Posterior vena cava (tissue), 2 donors: Measurements from ENCODE around the gene NME7. TPM values are rescaled to one million over a fixed set of nuclear protein-coding genes. Genes with fewer than 3 reads are reported as not detected.

ENCODE experiments used
- DNase-seq: peaks from one replicate; pipeline ENCODE4 v3.0.0-alpha.2; 2020; ENCODE audit warnings: low spot score
- intact Hi-C, 2 donors: fragments of 100-400 bp; cut with DNase I; formaldehyde crosslinking; loops; one replicate each; pipeline versions ENCODE4 v1.14.1 to v1.14.2; 2022 to 2023
- total RNA-seq, 2 donors: library from RNA; stranded (reverse); fragmentation: NEBNext Ultra II Directional; extraction: Animal tissue kit (Norgen Biotek cat#: 25700); gene quantifications; one replicate each; pipeline ENCODE4 v1.2.1, GENCODE V29; 2021
- donor health status: DM: yes; HTN: yes; CAD: no.
- donor health status: DM: yes; HTN: yes; CAD: no.

Gene NME7
- total RNA-seq, 2 donors from 2014 or later: 13.6 to 14.2 TPM

DNA sequence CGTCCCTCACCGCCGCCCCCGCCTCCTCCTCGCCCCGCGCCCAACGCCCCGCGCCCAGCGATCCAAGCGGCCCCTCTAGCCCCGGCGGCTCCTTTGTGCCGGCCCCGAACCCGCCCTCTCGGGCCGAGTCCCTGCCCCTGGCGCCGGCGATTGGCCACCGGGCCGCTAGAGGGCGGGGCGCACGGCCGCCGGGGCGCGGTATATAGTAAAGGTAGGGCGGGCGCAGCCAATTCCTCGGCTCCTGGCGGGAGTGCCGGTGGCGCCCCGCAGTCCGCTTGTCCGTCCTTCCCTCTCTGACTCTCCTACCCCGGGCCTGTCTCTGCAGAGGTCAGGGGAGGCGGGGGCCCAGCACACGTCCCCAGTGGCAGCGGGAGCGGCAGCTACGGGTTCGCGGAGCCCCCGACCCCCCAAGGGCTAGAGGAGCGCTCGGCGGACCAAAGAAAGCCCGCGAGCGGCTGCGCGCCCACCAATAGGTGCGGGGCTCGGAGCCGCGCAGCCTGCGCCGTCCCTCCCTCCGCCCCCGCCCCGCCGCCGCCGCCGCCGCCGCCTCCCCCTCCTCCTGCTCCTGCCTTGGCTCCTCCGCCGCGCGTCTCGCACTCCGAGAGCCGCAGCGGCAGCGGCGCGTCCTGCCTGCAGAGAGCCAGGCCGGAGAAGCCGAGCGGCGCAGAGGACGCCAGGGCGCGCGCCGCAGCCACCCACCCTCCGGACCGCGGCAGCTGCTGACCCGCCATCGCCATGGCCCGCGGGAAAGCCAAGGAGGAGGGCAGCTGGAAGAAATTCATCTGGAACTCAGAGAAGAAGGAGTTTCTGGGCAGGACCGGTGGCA lies 261.3 kb downstream of the NME7 start, which contains the start of gene ATP1B1:
Gene ATP1B1, plus strand, starts transcription at position 596 of the 826 bp plus-strand sequence. Its CDS starts 140 bp downstream, at position 736.
- intact Hi-C loops: no loop called here
- DNase-seq: peak; percentile 93

GRCh38 chr1:169105434-169106094 lies 262.0 kb downstream of the NME7 start:
- DNase-seq: peak; percentile 85
- intact Hi-C loops: no loop called here

GRCh38 chr1:169105087-169105433 lies 262.5 kb downstream of the NME7 start:
- intact Hi-C loops: no loop called here
- no peak for DNase-seq

DNA sequence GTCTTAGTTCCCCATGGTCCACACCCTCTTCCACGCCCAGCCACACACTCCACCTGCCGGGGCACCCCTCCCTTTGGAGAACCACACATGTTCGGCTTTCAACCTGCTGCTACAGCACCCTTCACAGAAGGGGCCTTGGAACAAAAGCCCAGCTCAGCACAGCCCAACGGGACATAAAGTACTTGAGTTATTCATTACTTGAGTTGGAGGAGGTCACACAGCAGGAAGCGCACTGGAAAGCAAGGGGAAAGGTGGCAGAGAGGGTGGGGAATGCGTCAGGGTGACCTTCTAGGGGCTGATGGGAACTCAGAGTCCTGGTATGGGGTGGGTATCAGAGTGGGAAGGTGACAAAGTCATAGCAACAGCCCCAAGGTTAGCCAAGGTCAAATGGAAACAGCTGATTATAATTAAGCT lies 264.1 kb downstream of the NME7 start:
- intact Hi-C loops: no loop called here
- no peak for DNase-seq

GRCh38 chr1:169103002-169103401 lies 264.6 kb downstream of the NME7 start:
- intact Hi-C loops: no loop called here
- DNase-seq: no peak

DNA sequence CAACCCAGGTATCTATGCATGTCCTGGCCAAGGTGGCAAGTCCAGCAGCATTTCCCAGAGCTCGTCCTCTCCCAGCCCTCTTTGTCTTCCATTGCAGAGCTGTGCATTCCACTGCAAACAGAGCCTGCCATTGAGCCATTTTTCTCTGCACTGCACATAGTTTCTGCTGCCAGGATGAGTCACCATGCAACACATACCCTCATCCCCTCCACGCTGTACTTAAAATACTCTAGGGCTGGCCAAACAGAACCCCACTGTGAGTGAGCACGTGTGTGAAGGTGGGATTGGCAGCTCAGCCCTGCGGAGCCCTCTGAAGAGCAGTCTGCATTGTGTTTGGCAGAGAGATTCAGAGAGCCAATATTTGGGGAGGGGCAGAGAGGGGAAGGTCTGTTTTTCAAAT lies 265.0 kb downstream of the NME7 start:
- DNase-seq: no peak
- intact Hi-C loops: no loop called here

- no peak for DNase-seq
- intact Hi-C loops: no loop called here
Measured at GRCh38 chr1:169100651-169101088, 266.9 kb downstream of the NME7 start.

DNA sequence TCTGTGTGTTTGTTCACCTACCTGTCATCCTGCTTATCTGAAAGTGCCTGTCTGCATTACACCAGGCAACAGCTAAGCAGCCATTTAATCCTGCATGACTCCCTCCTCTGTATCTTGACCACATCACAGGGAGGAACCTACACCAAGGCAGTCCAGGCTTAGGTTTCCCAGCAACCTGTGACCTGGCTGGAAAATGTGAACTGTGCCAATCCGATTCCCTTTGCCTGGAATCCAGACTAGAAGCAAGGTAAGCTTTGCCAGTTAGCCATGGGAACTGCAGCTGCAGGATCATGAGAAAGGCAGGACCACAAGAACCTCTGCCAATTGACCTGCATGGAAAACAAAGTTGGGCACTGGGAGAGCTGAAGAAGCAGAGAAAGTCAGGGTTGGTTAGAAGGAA lies 267.4 kb downstream of the NME7 start:
- intact Hi-C loops: no loop called here
- no peak for DNase-seq

DNA sequence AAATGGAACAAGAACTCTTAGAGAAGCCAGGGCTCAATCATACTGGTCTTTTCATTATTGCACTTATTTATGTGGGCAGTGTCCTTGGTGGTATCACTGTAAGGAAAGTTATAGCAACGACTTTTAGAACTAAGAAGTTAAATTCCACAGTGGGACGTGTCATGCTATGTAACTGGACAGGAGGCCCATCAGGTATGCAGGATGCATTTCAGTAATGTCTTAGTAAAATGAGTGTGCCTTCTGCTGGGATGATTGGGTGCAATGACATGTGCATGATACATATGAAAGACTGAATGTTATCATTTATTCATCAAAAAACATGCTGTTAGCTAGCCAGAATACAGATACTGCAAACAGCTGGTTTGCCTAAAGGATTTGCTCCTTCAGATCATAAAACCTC lies 268.0 kb downstream of the NME7 start:
- DNase-seq: no peak

DNA sequence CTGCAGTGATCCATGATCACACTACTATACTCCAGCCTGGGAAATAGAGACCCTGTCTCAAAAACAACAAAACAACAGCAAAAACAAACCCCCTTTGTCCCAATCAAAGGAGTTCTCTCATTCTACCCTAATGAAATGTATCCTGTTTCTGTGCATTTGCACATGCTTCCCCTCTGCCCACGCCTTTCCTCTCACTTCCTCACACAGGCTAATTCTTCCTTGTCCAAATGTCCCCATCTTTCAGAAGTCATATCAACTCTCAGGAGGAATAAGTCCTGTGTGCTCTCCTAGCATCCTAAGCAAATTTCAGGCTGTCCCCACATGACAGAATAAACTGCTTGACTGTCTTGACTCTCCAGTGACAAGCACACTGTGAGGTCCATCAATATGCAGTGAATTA lies 269.2 kb downstream of the NME7 start:
- no peak for DNase-seq
- intact Hi-C loops: no loop called here

More for the DNA sequence above, 268.0 kb downstream of the NME7 start:
- intact Hi-C loops: no loop called here

DNA sequence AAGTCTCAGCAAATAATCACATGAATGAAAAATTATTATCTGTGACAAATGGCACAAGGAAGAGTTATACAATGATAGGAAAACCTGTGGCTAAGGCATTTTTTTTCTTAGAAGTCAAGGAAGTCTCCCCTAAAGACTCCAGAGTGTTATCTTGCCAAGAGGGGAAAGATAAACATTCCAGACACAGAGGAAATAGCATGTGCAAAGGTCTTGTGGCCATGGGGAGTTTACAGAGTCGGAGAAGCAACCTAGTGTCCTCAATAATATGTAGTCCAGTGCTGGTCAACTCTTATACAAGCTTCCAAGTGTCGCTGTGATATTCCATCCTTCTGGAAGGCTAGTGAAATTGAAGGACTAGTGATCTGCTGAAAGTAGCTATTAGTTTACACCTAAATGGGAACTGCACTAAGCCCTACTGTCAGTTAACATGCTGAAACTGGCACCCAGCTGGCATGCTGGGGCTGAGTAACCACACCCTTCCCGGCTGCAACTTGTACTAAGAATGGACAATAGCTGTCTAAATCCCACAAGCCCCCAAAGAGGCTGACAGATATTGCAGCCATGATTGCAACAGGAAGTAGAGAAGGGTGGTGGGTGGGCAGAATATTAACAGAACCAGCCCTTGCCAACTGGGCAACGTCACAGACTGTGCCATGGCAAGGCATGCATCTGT lies 272.6 kb downstream of the NME7 start:
- DNase-seq: no peak
- intact Hi-C loops: no loop called here

GRCh38 chr1:169092399-169092798 lies 275.2 kb downstream of the NME7 start:
- no peak for DNase-seq
- intact Hi-C loops: no loop called here

DNA sequence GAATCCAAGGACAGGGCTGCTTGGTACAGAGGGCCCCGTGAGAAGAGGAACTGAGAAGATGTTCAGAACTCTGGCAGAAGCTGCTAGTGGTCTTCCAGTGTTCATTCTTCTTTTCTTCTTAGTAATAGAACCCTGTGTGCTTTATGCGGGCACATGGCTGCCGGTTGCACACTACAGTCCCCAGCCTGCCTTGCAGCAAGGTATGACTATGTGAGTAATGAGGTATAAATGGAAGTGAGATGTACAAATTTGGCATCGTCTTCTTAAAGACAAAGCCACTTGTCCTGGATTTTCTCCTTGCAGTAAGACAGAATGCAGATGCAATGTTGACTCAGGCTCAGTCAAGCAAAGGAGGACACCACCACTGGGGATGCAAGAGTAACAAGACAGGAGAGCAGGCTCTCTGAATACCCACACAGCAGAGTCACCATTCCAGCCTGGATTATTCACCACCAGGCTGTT lies 276.1 kb downstream of the NME7 start:
- DNase-seq: no peak
- intact Hi-C loops: no loop called here

GRCh38 chr1:169090900-169091311 lies 276.7 kb downstream of the NME7 start:
- intact Hi-C loops: no loop called here
- DNase-seq: no peak

DNA sequence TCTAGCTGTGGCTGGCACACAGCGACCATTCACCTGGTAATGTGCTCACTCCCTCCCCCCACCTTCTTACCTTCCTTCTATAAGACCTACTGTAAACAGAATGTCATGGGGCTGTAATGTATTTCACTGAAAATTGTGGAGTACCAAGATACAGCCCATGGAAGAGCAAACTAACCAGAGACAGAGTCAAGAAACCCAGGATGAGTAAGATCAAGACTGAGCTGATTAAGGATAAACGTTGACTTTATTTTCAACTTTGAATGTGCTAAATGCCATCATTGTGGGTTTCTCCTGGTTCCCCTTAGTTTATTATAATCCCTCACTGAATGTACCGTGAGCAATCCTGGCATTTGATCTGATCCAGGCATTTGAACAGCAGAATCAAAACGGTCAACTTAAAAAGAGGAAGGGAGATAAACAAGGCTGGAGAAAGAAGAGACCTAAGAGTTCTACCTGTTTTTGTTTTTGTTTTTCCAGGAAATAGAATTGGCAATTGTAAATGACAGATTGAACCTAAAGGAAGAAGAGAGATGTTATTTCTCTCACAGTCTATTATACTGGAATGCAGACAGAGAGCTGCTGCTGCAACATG lies 277.2 kb downstream of the NME7 start:
- DNase-seq: no peak
- intact Hi-C loops: no loop called here

GRCh38 chr1:169089776-169090175 lies 277.8 kb downstream of the NME7 start:
- DNase-seq: no peak
- intact Hi-C loops: no loop called here

GRCh38 chr1:169087876-169088275 lies 279.7 kb downstream of the NME7 start:
- DNase-seq: no peak
- intact Hi-C loops: no loop called here

- DNase-seq: no peak
- intact Hi-C loops: no loop called here
Measured at GRCh38 chr1:169086603-169087455, 280.8 kb downstream of the NME7 start.

- DNase-seq: no peak
- intact Hi-C loops: no loop called here
Measured at GRCh38 chr1:169085911-169086310, 281.7 kb downstream of the NME7 start.
